NCI-H69 (cell line): ENCODE measurements around the gene FOXE3.

Source experiments
- DNase-seq: peaks from one replicate; lab custom pipeline; 2025; lab: John Stamatoyannopoulos, UW

The FOXE3 gene

GRCh38 chr1:47405697-47406096 is 10.4 kb upstream of the FOXE3 start:
- no peak for DNase-seq

GRCh38 chr1:47406966-47407365 is 9.1 kb upstream of the FOXE3 start:
- DNase-seq, result no peak

- no peak for DNase-seq
These were observed 8.6 kb upstream of the FOXE3 start for GRCh38 chr1:47407481-47407880.

- peak; percentile 47 for DNase-seq
These were observed 6.6 kb upstream of the FOXE3 start for GRCh38 chr1:47409311-47410067.

GRCh38 chr1:47410068-47410455 is 6.0 kb upstream of the FOXE3 start:
- no peak for DNase-seq

GRCh38 chr1:47411436-47411835 is 4.6 kb upstream of the FOXE3 start:
- no peak for DNase-seq

GRCh38 chr1:47412437-47412836 is 3.6 kb upstream of the FOXE3 start:
- DNase-seq, result no peak

GRCh38 chr1:47416319-47417169 is 459 bp downstream of the FOXE3 start:
- DNase-seq, result peak; percentile 66

- no peak for DNase-seq
These were observed 1.3 kb downstream of the FOXE3 start for GRCh38 chr1:47417170-47418044.

- DNase-seq, result no peak
These were observed 2.0 kb downstream of the FOXE3 start for GRCh38 chr1:47418122-47418521.

- DNase-seq, result no peak
These were observed 2.7 kb downstream of the FOXE3 start for GRCh38 chr1:47418681-47419325.

- DNase-seq, result no peak
These were observed 4.5 kb downstream of the FOXE3 start for GRCh38 chr1:47420547-47420946.

GRCh38 chr1:47423872-47424271 is 7.8 kb downstream of the FOXE3 start:
- no peak for DNase-seq

GRCh38 chr1:47424336-47424982 is 8.4 kb downstream of the FOXE3 start:
- DNase-seq, result peak; percentile 76

GRCh38 chr1:47431534-47431933 is 15.4 kb downstream of the FOXE3 start:
- DNase-seq, result no peak

- DNase-seq, result peak; percentile 65
These were observed 16.3 kb downstream of the FOXE3 start for GRCh38 chr1:47432071-47433036.

- no peak for DNase-seq
These were observed 16.9 kb downstream of the FOXE3 start for GRCh38 chr1:47433037-47433421.

GRCh38 chr1:47433477-47434050 is 17.5 kb downstream of the FOXE3 start:
- no peak for DNase-seq

- no peak for DNase-seq
These were observed 18.2 kb downstream of the FOXE3 start for GRCh38 chr1:47434051-47434842.
